ENCODE measurements around the gene GOLGA6L7. TPM values are rescaled to one million over a fixed set of nuclear protein-coding genes. Genes with fewer than 3 reads are reported as not detected.

GOLGA6L7 gene
- total and polyA plus RNA-seq, 9 of the 15 experiments (the other 6 are each of a cell fraction or from before 2014, with no cell fraction given), result 0.11 to 0.14 (median 0.11) TPM; not detected in 6

GRCh38 chr15:28896951-28897350 is 48.5 kb upstream of the GOLGA6L7 start (continued):
- TF ChIP-seq SMARCE1 (IDR thresholded peaks at IDR 0.05) (peak; percentile 70), CBX1 (IDR thresholded peaks at IDR 0.05; ENCODE audit: low read depth) (no peak), ZFX (CRISPR knock-in tag; IDR thresholded peaks at IDR 0.05) (peak; percentile 30; the same call in 1 of the 2 replicates), SP1 (CRISPR knock-in tag; IDR thresholded peaks at IDR 0.05) (no peak), MIER1 (IDR thresholded peaks at IDR 0.05; ENCODE audit: low read depth) (no peak), PRPF4 (IDR thresholded peaks at IDR 0.05; ENCODE audit: insufficient read depth, low read depth, low read length, poor library complexity, severe bottlenecking) (no peak), DPF2 (IDR thresholded peaks at IDR 0.05) (peak; percentile 56; the same call in 1 of the 2 replicates)

DNA sequence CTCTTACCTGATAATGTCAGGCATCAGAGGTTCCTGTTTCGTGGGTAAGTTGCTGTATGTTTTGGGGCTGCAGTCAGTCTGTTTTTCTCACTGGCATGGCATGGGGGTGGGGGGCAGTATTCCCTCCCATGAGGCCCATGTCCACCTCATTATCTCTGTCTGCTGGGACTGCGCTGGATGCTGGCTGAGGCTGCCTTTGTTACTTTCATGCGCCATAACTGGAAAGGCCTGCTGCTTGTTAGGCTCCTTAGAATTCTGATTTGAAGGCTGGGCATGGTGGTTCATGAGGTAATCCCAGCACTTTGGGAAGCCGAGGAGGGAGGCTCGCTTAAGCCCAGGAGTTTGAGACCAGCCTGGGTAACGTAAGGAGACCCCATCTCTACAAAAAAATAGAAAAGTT is 47.1 kb upstream of the GOLGA6L7 start:
- Histone ChIP-seq H3K4me3 (no peak overlapping the region), H3K79me2 (ENCODE audit: control insufficient read depth, insufficient read depth, low read length) (peaks cover 87% of the 10 kb centered on the region), H3K36me3 (ENCODE audit: control insufficient read depth, insufficient read depth, low read length) (no peaks in the 10 kb centered on the region; the same call in 2 of the 3 replicates), H3K9ac (ENCODE audit: insufficient read depth in 1 of 2, low read depth in 2 of 2, low read length in 2 of 2) (no peak overlapping the region), H4K20me1 (replicated peaks; ENCODE audit: control insufficient read depth, insufficient read depth, low read length) (no peaks in the 10 kb centered on the region; the same call in 1 of the 2 replicates), H3K27me3 (ENCODE audit: control insufficient read depth in 2 of 2, insufficient read depth in 2 of 2, low read length in 2 of 2) (no peaks in the 10 kb centered on the region), H3K4me2 (ENCODE audit: insufficient read depth, low read length) (no peak overlapping the region), H2AFZ (ENCODE audit: low read depth, low read length) (no peak overlapping the region), H3K4me1 (replicated peaks in 1 of 2; ENCODE audit: control insufficient read depth in 2 of 2, insufficient read depth in 2 of 2, low read length in 2 of 2) (peaks cover 22 to 28% of the 10 kb centered on the region in 2 experiments), H3K9me3 (replicated peaks; ENCODE audit: control insufficient read depth, insufficient read depth, low read depth, low read length) (no peaks in the 10 kb centered on the region), H3K9me1 (ENCODE audit: control insufficient read depth, insufficient read depth, low read length) (peaks cover 3% of the 10 kb centered on the region), H3K27ac (ENCODE audit: extremely low read depth, low read depth, low read length) (no peak overlapping the region)
- TF ChIP-seq ZNF77 (CRISPR knock-in tag; IDR thresholded peaks at IDR 0.05) (no peak), THAP7 (CRISPR knock-in tag; IDR thresholded peaks at IDR 0.05) (no peak), RBM25 (IDR thresholded peaks at IDR 0.05; ENCODE audit: low read depth, low read length, severe bottlenecking) (no peak), ZNF324 (CRISPR knock-in tag; IDR thresholded peaks at IDR 0.05) (no peak), MLX (CRISPR knock-in tag; conservative IDR thresholded peaks at IDR 0.05) (no peak), PHF21A (IDR thresholded peaks at IDR 0.05; ENCODE audit: borderline replicate concordance, low read depth) (no peak)
- TF ChIP-seq, protein P1, sequence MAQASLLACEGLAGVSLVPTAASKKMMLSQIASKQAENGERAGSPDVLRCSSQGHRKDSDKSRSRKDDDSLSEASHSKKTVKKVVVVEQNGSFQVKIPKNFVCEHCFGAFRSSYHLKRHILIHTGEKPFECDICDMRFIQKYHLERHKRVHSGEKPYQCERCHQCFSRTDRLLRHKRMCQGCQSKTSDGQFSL (CRISPR knock-in tag; IDR thresholded peaks at IDR 0.05), result no peak
- TF ChIP-seq, protein P1 (tag; IDR thresholded peaks at IDR 0.05), result no peak
- ATAC-seq (no peak), FAIRE-seq (no peak), DNase-seq (ENCODE audit: extremely low read depth in 1 of 4, low spot score in 3 of 4) (no peak)
- intact Hi-C loops (cut with micrococcal nuclease) (no loop called here), in situ Hi-C loops (cut with MboI) (no loop called here)
- CTCF ChIA-PET (ENCODE audit: low intra/inter-chr PET ratio), result no interaction called here
- no TSS peak for BruUV-seq (replicated peaks)
- 80% methylated on average over 6 of the region's 6 CpGs for WGBS (ENCODE audit: insufficient coverage, low coverage, missing lambda C conversion rate)
- POLR2A ChIA-PET, result interaction anchor here (0.7 to 1.1 kb wide), 3 partner anchors 7 to 14 kb away, joined by 3 to 6 read pairs (median 5); no protein-coding TSS in a partner anchor

Measured in K562 (cell line).